ENCODE data around the gene MORN1.

- TF ChIP-seq, protein P1, sequence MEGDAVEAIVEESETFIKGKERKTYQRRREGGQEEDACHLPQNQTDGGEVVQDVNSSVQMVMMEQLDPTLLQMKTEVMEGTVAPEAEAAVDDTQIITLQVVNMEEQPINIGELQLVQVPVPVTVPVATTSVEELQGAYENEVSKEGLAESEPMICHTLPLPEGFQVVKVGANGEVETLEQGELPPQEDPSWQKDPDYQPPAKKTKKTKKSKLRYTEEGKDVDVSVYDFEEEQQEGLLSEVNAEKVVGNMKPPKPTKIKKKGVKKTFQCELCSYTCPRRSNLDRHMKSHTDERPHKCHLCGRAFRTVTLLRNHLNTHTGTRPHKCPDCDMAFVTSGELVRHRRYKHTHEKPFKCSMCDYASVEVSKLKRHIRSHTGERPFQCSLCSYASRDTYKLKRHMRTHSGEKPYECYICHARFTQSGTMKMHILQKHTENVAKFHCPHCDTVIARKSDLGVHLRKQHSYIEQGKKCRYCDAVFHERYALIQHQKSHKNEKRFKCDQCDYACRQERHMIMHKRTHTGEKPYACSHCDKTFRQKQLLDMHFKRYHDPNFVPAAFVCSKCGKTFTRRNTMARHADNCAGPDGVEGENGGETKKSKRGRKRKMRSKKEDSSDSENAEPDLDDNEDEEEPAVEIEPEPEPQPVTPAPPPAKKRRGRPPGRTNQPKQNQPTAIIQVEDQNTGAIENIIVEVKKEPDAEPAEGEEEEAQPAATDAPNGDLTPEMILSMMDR (IDR thresholded peaks at IDR 0.05; ENCODE audit: insufficient read depth, low read length), result no peak
- TF ChIP-seq GABPA (IDR thresholded peaks at IDR 0.05; ENCODE audit: low read depth) (no peak), POLR2AphosphoS5 (IDR thresholded peaks at IDR 0.05; ENCODE audit: low read depth) (no peak)
Measured at GRCh38 chr1:2273401-2274090, 117.8 kb downstream of the MORN1 start.

Data from HL-60 (cell line).